GM12891 (cell line): ENCODE results near the gene UBALD2.

Experiments
- DNase-seq: peaks from one replicate; pipeline ENCODE4 v3.0.0; 2011; ENCODE audit warnings: low spot score; ENCODE audit not compliant: insufficient read length
- FAIRE-seq: peaks from 2 replicates; lab custom pipeline; 2011; peaks lifted over from hg19 to GRCh38; lab: Jason Lieb, UNC
- PAX5 ChIP-seq: IDR thresholded peaks from 2 replicates; pipeline ENCODE4 v1.6.1; 2011; ENCODE audit warnings: low read length, moderate library complexity, mild to moderate bottlenecking; ENCODE audit not compliant: insufficient read depth, severe bottlenecking
- POLR2A ChIP-seq: IDR thresholded peaks from 2 replicates; pipeline ENCODE4 v1.6.1; 2011; ENCODE audit warnings: low read depth, low read length, control low read depth
- POLR2AphosphoS5 ChIP-seq: IDR thresholded peaks from 2 replicates; pipeline ENCODE4 v1.6.1; 2011; ENCODE audit warnings: low read depth, low read length, control low read depth
- POU2F2 ChIP-seq: IDR thresholded peaks from 2 replicates; pipeline ENCODE4 v1.6.1; 2011; ENCODE audit warnings: low read depth, mild to moderate bottlenecking, control low read depth, low read length, moderate library complexity
- SPI1 ChIP-seq: IDR thresholded peaks from 2 replicates; pipeline ENCODE4 v1.6.1; 2011; ENCODE audit warnings: low read depth, low read length, control low read depth
- TAF1 ChIP-seq: IDR thresholded peaks from 2 replicates; pipeline ENCODE4 v1.6.1; 2011; ENCODE audit warnings: low read depth, low read length, control low read depth

UBALD2 gene

GRCh38 chr17:76235883-76236282, 29.3 kb upstream of the UBALD2 start:
- FAIRE-seq: no peak
- no peak for DNase-seq
- TF ChIP-seq SPI1: no peak
- no peak for TF ChIP-seq POU2F2
- no peak for TF ChIP-seq TAF1
- TF ChIP-seq POLR2AphosphoS5: no peak
- TF ChIP-seq POLR2A: no peak
- TF ChIP-seq PAX5: no peak

DNA sequence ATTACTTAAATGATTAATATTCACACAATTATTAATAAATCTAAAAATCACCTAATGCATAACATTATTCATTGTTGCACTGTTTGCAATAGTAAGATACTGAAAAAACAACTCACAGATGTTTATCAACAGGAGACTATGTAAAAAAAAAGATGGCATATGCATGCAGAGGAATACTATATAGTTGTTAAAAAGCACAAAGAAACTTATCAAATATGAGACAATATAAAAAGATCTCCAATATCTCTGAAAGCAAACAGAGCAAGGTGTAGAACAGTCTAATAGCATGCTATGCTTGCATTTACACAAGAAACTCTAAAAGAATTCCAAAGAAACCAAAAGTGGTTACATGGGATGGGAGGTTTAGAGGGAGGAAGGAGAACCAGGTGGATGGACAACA, 28.5 kb upstream of the UBALD2 start:
- TF ChIP-seq POU2F2: no peak
- no peak for TF ChIP-seq PAX5
- no peak for TF ChIP-seq POLR2AphosphoS5
- TF ChIP-seq POLR2A: no peak
- TF ChIP-seq TAF1: no peak
- no peak for TF ChIP-seq SPI1
- no peak for DNase-seq
- no peak for FAIRE-seq

- DNase-seq: no peak
- no peak for TF ChIP-seq POLR2A
- TF ChIP-seq SPI1: no peak
- no peak for TF ChIP-seq PAX5
- TF ChIP-seq POU2F2: no peak
- TF ChIP-seq POLR2AphosphoS5: no peak
- no peak for FAIRE-seq
These were observed 27.3 kb upstream of the UBALD2 start for GRCh38 chr17:76237859-76238313.

DNA sequence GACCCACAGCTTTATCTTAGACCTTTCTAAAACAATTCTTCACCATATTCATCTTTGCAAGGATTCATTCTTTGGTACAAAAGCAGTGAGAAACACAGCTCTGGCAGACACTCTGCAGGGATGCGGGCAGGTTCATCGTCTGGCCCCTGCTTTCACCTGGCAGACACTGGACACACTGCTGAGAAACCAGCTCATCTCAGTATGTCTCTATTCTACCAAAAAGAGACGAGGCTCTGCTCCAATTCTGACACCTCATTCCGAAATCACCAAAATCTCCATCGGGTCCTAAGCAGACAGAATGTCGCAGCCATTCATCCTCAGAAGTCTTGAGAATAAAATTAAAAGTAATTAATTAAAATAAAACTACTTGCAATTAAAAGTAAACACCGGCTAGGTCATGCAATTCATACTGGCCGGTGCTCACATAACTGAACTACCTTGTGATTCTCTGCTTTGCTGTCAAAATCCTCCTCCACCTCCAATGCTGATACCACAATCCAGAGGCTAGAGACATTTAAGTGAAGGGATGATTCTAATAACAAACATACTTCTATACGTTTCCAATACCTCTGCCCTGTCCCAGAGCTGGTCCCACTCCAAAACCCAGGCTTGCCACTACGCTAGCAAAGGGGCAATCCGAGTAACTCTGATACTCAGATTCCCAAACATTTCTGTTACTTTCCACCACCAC, 26.2 kb upstream of the UBALD2 start:
- DNase-seq (no peak), FAIRE-seq (no peak)
- TF ChIP-seq SPI1 (no peak), POLR2AphosphoS5 (no peak), TAF1 (no peak), POU2F2 (no peak)

GRCh38 chr17:76239538-76240274, 25.4 kb upstream of the UBALD2 start:
- DNase-seq (no peak), FAIRE-seq (no peak)
- TF ChIP-seq POLR2A: no peak

GRCh38 chr17:76240461-76241203, 24.5 kb upstream of the UBALD2 start, which contains the start of gene RNF157:
RNF157 (minus strand) TSS chr17:76240493; CDS start chr17:76240240, 253 bp downstream.
- peak; percentile 74 for DNase-seq
- TF ChIP-seq POU2F2 (no peak), PAX5 (no peak), POLR2A (no peak)
- peak; percentile 90 for FAIRE-seq

DNA sequence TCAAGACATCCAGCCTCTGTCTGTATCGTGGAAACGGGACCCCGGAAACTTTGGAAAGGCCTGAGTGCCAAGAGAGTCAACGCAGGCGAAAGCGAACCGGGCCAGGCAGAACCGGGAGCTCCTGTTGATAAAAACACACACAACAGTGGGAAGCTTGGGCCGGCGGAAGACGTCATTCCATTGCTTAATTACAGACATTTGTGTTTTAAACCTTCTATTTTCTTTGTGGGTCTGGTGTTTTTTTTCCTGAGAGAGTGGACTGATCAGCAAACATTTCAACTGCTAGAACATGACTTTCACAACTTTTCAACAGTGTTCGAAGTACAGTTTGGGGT, 24.0 kb upstream of the UBALD2 start:
- TF ChIP-seq POLR2AphosphoS5 (no peak), POU2F2 (no peak), SPI1 (no peak), PAX5 (no peak), POLR2A (no peak), TAF1 (no peak)
- FAIRE-seq (no peak), DNase-seq (no peak)

DNA sequence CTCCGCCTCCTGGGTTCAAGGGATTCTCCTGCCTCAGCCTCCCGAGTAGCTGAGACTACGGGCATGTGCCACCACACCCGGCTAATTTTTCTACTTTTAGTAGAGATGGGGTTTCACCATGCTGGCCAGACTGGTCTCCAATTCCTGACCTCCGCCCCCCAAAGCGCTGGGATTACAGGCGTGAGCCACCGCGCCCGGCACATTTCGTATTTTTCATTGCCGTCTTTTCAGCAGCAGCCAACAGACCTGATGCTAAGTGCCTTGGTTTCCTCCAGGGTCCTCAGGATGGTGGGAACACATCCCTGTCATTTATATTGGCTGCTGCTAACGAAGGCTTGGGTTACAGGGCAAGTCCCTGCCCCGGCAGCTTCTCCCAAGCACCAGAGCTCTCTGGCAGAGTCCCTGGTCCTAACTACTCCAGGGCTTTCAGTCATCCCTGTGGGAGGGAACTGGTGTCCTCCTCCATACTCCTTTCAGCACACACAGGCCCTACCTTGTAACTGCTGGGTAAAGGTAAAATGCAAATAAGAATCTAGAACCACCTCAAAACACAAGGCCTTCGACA, 23.4 kb upstream of the UBALD2 start:
- no peak for TF ChIP-seq SPI1
- no peak for TF ChIP-seq POU2F2
- TF ChIP-seq TAF1: no peak
- no peak for TF ChIP-seq POLR2A
- TF ChIP-seq PAX5: no peak
- TF ChIP-seq POLR2AphosphoS5: no peak
- no peak for DNase-seq
- no peak for FAIRE-seq
